Esophagus muscularis mucosa (tissue), 4 donors: ENCODE measurements around the gene LRMDA.

Experiments
- EP300 ChIP-seq: sonication (generic); formaldehyde crosslinking; IDR thresholded peaks from one replicate; pipeline ENCODE4 v1.6.1; 2017; ENCODE audit warnings: antibody characterized with exemption
- POLR2A ChIP-seq: fragments of 450-650 bp; IDR thresholded peaks from one replicate; pipeline ENCODE4 v1.6.1; 2017; ENCODE audit warnings: antibody characterized with exemption, moderate library complexity, mild to moderate bottlenecking, low read depth
- POLR2AphosphoS5 ChIP-seq, 2 donors: sonication (generic); formaldehyde crosslinking; IDR thresholded peaks; one replicate each; pipeline ENCODE4 v1.6.1; 2017; ENCODE audit warnings: antibody characterized with exemption in 2 of 2
- TF ChIP-seq, protein P1 (sequence below), 3 experiments: fragments of 200-600 bp in 2 of 3; fragments of 450-650 bp in 1 of 3; sonication (generic) in 2 of 3; IDR thresholded peaks; one replicate each; pipeline ENCODE4 v1.5.1; 2017 to 2019; ENCODE audit warnings: antibody characterized with exemption in 3 of 3, mild to moderate bottlenecking in 2 of 3, moderate library complexity in 1 of 3

DNA sequence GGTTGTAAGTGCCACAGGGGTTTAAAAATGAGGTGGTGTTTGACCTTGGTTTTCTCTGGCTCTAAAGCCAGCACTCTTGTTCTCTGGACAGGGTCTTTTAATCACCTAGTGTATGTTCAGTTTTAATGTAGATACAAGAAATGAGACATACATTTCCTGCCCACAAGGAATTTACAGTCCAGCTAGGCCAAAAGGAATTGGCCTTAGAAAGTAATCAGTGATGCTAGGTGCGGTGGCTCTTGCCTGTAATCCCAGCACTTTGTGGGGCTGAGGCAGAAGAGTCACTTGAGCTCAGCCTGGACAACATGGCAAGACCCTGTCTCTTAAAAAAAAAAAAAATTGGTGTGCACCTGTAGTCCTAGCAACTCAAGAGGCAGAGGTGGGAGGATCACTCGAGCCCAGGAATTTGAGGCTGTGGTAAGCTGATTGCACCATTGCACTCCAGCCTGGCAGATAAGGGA is 100.2 kb downstream of the LRMDA start:
- TF ChIP-seq, protein P1, sequence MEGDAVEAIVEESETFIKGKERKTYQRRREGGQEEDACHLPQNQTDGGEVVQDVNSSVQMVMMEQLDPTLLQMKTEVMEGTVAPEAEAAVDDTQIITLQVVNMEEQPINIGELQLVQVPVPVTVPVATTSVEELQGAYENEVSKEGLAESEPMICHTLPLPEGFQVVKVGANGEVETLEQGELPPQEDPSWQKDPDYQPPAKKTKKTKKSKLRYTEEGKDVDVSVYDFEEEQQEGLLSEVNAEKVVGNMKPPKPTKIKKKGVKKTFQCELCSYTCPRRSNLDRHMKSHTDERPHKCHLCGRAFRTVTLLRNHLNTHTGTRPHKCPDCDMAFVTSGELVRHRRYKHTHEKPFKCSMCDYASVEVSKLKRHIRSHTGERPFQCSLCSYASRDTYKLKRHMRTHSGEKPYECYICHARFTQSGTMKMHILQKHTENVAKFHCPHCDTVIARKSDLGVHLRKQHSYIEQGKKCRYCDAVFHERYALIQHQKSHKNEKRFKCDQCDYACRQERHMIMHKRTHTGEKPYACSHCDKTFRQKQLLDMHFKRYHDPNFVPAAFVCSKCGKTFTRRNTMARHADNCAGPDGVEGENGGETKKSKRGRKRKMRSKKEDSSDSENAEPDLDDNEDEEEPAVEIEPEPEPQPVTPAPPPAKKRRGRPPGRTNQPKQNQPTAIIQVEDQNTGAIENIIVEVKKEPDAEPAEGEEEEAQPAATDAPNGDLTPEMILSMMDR (IDR thresholded peaks at IDR 0.05), result no peak
- TF ChIP-seq EP300 (no peak), POLR2AphosphoS5 (IDR thresholded peaks at IDR 0.05) (no peak), POLR2A (no peak)
